Caco-2 (cell line): ENCODE measurements around the gene CIT. TPM values are rescaled to one million over a fixed set of nuclear protein-coding genes. Genes with fewer than 3 reads are reported as not detected.

Experiments
- BruUV-seq: library from RNA; stranded (reverse); fragments of 400-500 nt; replicated peaks from 2 replicates; lab custom pipeline; 2021; lab: Mats Ljungman, UMichigan
- CTCF ChIA-PET: fragments of 300-600 bp; sonication (Branson Sonifier 250); formaldehyde crosslinking; loops from one replicate; lab custom pipeline; 2022; ENCODE audit warnings: antibody characterized with exemption; lab: Charles Lee
- POLR2A ChIA-PET: fragments of 300-600 bp; sonication (Branson Sonifier 250); formaldehyde crosslinking; loops from one replicate; lab custom pipeline; 2022; ENCODE audit warnings: antibody characterized with exemption; lab: Charles Lee
- DNase-seq, 2 experiments: peaks; one replicate each; pipeline versions ENCODE4 v3.0.0 to v3.0.0-alpha.2; 2020 to 2022
- H3K27me3 ChIP-seq: replicated peaks from 2 replicates; pipeline ENCODE4 v1.6.0; 2011; ENCODE audit warnings: low read length; ENCODE audit not compliant: control insufficient read depth, insufficient read depth
- H3K36me3 ChIP-seq: 2 replicates; pipeline ENCODE4 v1.5.1; 2011; ENCODE audit warnings: low read length; ENCODE audit not compliant: control insufficient read depth, insufficient read depth
- H3K4me1 ChIP-seq: fragments of 250-450 bp; sonication (Bioruptor Pico); 2 replicates; pipeline ENCODE4 v1.5.1; 2020; ENCODE audit warnings: mild to moderate bottlenecking
- H3K4me3 ChIP-seq: 2 replicates; pipeline ENCODE4 v1.5.1; 2011; ENCODE audit warnings: low read depth, mild to moderate bottlenecking, control low read depth, low read length
- H3K9me3 ChIP-seq: fragments of 250-450 bp; sonication (Bioruptor Pico); 2 replicates; pipeline ENCODE4 v1.5.1; 2020; ENCODE audit warnings: mild to moderate bottlenecking, moderate library complexity
- H3K27ac Mint-ChIP-seq: one replicate; pipeline ENCODE4 v1.8.0; 2022; ENCODE audit warnings: mixed read lengths; ENCODE audit not compliant: unreplicated experiment
- H3K27me3 Mint-ChIP-seq: one replicate; pipeline ENCODE4 v1.8.0; 2022; ENCODE audit warnings: mixed read lengths; ENCODE audit not compliant: insufficient read depth, unreplicated experiment
- H3K36me3 Mint-ChIP-seq: one replicate; pipeline ENCODE4 v1.8.0; 2022; ENCODE audit warnings: mild to moderate bottlenecking, mixed read lengths; ENCODE audit not compliant: insufficient read depth, unreplicated experiment
- H3K4me1 Mint-ChIP-seq: one replicate; pipeline ENCODE4 v1.8.0; 2022; ENCODE audit warnings: low read depth, mixed read lengths; ENCODE audit not compliant: unreplicated experiment
- H3K4me3 Mint-ChIP-seq: one replicate; pipeline ENCODE4 v1.8.0; 2022; ENCODE audit warnings: mild to moderate bottlenecking, moderate library complexity, mixed read lengths; ENCODE audit not compliant: unreplicated experiment
- H3K9me3 Mint-ChIP-seq: one replicate; pipeline ENCODE4 v1.8.0; 2022; ENCODE audit warnings: mixed read lengths; ENCODE audit not compliant: unreplicated experiment
- CTCF ChIP-seq, 2 experiments: fragments of 200-600 bp in 1 of 2; IDR thresholded peaks; 1 replicate in 1 of 2; 2 replicates in 1 of 2; pipeline versions ENCODE4 v1.5.1 to v1.8.0; 2011 to 2022; ENCODE audit warnings: antibody characterized with exemption in 1 of 2, control low read depth in 1 of 2, inconsistent platforms in 1 of 2, low read depth in 1 of 2, low read length in 1 of 2, mild to moderate bottlenecking in 1 of 2, moderate library complexity in 1 of 2; ENCODE audit not compliant: insufficient read depth in 1 of 2, severe bottlenecking in 1 of 2, unreplicated experiment in 1 of 2
- intact Hi-C: fragments of 100-400 bp; cut with micrococcal nuclease; formaldehyde crosslinking; loops from one replicate; pipeline ENCODE4 v1.10.0; 2022; ENCODE audit not compliant: unreplicated experiment
- total RNA-seq: library from RNA; stranded (reverse); gene quantifications from 2 replicates; pipeline ENCODE4 v1.2.3, GENCODE V29; 2022

CIT gene
- total RNA-seq, 1 experiment from 2014 or later, result 55.9 TPM

GRCh38 chr12:119803381-119803791 lies 73.7 kb downstream of the CIT start:
- Mint-ChIP-seq H3K36me3 (peaks cover 27% of the 10 kb centered on the region), H3K4me1 (peaks cover 6% of the 10 kb centered on the region), H3K4me3 (no peak overlapping the region), H3K27me3 (no peaks in the 10 kb centered on the region), H3K27ac (no peak overlapping the region), H3K9me3 (peaks cover 10% of the 10 kb centered on the region)
- ChIA-PET CTCF (no interaction called here), POLR2A (no interaction called here)
- Histone ChIP-seq H3K9me3 (no peaks in the 10 kb centered on the region), H3K4me1 (no peaks in the 10 kb centered on the region), H3K36me3 (no peaks in the 10 kb centered on the region), H3K4me3 (no peak overlapping the region), H3K27me3 (no peaks in the 10 kb centered on the region)
- TF ChIP-seq CTCF (IDR thresholded peaks at IDR 0.05; ENCODE audit: insufficient read depth in 1 of 2, low read depth in 1 of 2, low read length in 1 of 2, severe bottlenecking in 1 of 2, unreplicated experiment in 1 of 2), result no peak
- DNase-seq, result no peak
- no TSS peak for BruUV-seq
- intact Hi-C loops, result no loop called here

DNA sequence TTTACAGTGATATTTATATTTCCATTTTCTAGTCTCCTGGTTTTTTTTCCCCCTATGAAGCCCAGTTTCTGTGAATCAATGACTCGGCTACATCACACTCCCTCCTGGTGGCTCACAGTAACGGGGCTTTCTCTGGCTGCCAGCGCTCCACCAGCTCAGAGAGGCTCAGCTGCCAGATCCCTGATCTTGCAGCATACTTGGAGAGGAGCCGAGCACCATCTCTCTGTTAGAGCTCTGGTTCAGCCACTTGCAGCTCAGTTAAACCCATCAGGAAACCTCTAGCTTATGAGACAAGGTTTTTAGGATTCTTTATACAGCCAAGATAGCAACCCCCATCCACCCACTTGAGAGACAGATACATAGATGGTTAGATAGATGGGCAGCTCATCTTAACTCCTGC lies 74.6 kb downstream of the CIT start:
- no peaks in the 10 kb centered on the region for H3K27me3 Mint-ChIP-seq
- no peak overlapping the region for H3K4me3 ChIP-seq
- no peak for TF ChIP-seq CTCF (IDR thresholded peaks at IDR 0.05; ENCODE audit: insufficient read depth in 1 of 2, low read depth in 1 of 2, low read length in 1 of 2, severe bottlenecking in 1 of 2, unreplicated experiment in 1 of 2)
- H3K4me1 Mint-ChIP-seq, result peaks cover 6% of the 10 kb centered on the region
- no peak overlapping the region for H3K4me3 Mint-ChIP-seq
- no TSS peak for BruUV-seq
- DNase-seq, result no peak
- H3K4me1 ChIP-seq, result no peaks in the 10 kb centered on the region
- POLR2A ChIA-PET, result no interaction called here
- peaks cover 10% of the 10 kb centered on the region for H3K9me3 Mint-ChIP-seq
- intact Hi-C loops, result no loop called here
- CTCF ChIA-PET, result no interaction called here
- H3K9me3 ChIP-seq, result no peaks in the 10 kb centered on the region
- no peaks in the 10 kb centered on the region for H3K36me3 ChIP-seq
- H3K27ac Mint-ChIP-seq, result no peak overlapping the region
- peaks cover 27% of the 10 kb centered on the region for H3K36me3 Mint-ChIP-seq
- no peaks in the 10 kb centered on the region for H3K27me3 ChIP-seq

GRCh38 chr12:119797090-119797489 lies 80.0 kb downstream of the CIT start:
- H3K27me3 ChIP-seq, result no peaks in the 10 kb centered on the region
- intact Hi-C loops, result no loop called here
- Mint-ChIP-seq H3K4me1 (no peaks in the 10 kb centered on the region), H3K27ac (no peak overlapping the region), H3K36me3 (peaks cover 6% of the 10 kb centered on the region), H3K27me3 (no peaks in the 10 kb centered on the region), H3K4me3 (no peak overlapping the region), H3K9me3 (no peaks in the 10 kb centered on the region)
- no peak for DNase-seq
- BruUV-seq, result no TSS peak
- TF ChIP-seq CTCF (IDR thresholded peaks at IDR 0.05; ENCODE audit: insufficient read depth in 1 of 2, low read depth in 1 of 2, low read length in 1 of 2, severe bottlenecking in 1 of 2, unreplicated experiment in 1 of 2), result no peak
- H3K4me1 ChIP-seq, result no peaks in the 10 kb centered on the region
- ChIA-PET POLR2A (no interaction called here), CTCF (no interaction called here)
- no peaks in the 10 kb centered on the region for H3K9me3 ChIP-seq
- H3K36me3 ChIP-seq, result no peaks in the 10 kb centered on the region
- no peak overlapping the region for H3K4me3 ChIP-seq
